ENCODE results near the gene KCNQ1.

Gene KCNQ1

GRCh38 chr11:2883979-2884815 is 439.4 kb downstream of the KCNQ1 start:
- H3K4me1 ChIP-seq (ENCODE audit: insufficient read depth, low read length, poor library complexity, severe bottlenecking): peaks cover 47% of the 10 kb centered on the region
- H3K4me3 ChIP-seq (ENCODE audit: low read length, poor library complexity, severe bottlenecking): no peak overlapping the region
- no peak overlapping the region for H2AFZ ChIP-seq (ENCODE audit: low read length)
- no peak overlapping the region for H3K9ac ChIP-seq (ENCODE audit: low read depth, low read length, poor library complexity, severe bottlenecking)
- H3K9me2 ChIP-seq (replicated peaks; ENCODE audit: low read depth, low read length): no peaks in the 10 kb centered on the region
- no peak overlapping the region for H3K4me2 ChIP-seq (ENCODE audit: low read depth, low read length, poor library complexity, severe bottlenecking)
- H3F3A ChIP-seq (ENCODE audit: low read depth): no peaks in the 10 kb centered on the region
- no peaks in the 10 kb centered on the region for H3K9me3 ChIP-seq (ENCODE audit: insufficient read depth, low read depth, low read length)
- no peaks in the 10 kb centered on the region for H3K27me3 ChIP-seq (ENCODE audit: insufficient read depth, low read length, poor library complexity, severe bottlenecking)
- H4K20me1 ChIP-seq (ENCODE audit: insufficient read depth, low read length, poor library complexity, severe bottlenecking): no peaks in the 10 kb centered on the region
- no peaks in the 10 kb centered on the region for H3K79me2 ChIP-seq (ENCODE audit: insufficient read depth, low read length)
- H3K36me3 ChIP-seq (ENCODE audit: insufficient read depth, low read length): no peaks in the 10 kb centered on the region
- no peak for TF ChIP-seq EZH2phosphoT487 (IDR thresholded peaks at IDR 0.05; ENCODE audit: borderline replicate concordance)
- no peak for TF ChIP-seq CTCF (conservative IDR thresholded peaks at IDR 0.05; ENCODE audit: low read length)

GRCh38 chr11:2885017-2885677 is 440.3 kb downstream of the KCNQ1 start:
- Histone ChIP-seq H3K36me3 (ENCODE audit: insufficient read depth, low read length) (no peaks in the 10 kb centered on the region), H4K20me1 (ENCODE audit: insufficient read depth, low read length, poor library complexity, severe bottlenecking) (no peaks in the 10 kb centered on the region), H3K9ac (ENCODE audit: low read depth, low read length, poor library complexity, severe bottlenecking) (no peak overlapping the region), H3K4me2 (ENCODE audit: low read depth, low read length, poor library complexity, severe bottlenecking) (no peak overlapping the region), H3K9me3 (ENCODE audit: insufficient read depth, low read depth, low read length) (no peaks in the 10 kb centered on the region), H2AFZ (ENCODE audit: low read length) (no peak overlapping the region), H3F3A (ENCODE audit: low read depth) (no peaks in the 10 kb centered on the region), H3K79me2 (ENCODE audit: insufficient read depth, low read length) (no peaks in the 10 kb centered on the region), H3K9me2 (replicated peaks; ENCODE audit: low read depth, low read length) (no peaks in the 10 kb centered on the region), H3K4me1 (ENCODE audit: insufficient read depth, low read length, poor library complexity, severe bottlenecking) (peaks cover 47% of the 10 kb centered on the region), H3K27me3 (ENCODE audit: insufficient read depth, low read length, poor library complexity, severe bottlenecking) (no peaks in the 10 kb centered on the region), H3K4me3 (ENCODE audit: low read length, poor library complexity, severe bottlenecking) (no peak overlapping the region)
- TF ChIP-seq CTCF (conservative IDR thresholded peaks at IDR 0.05; ENCODE audit: low read length) (no peak), EZH2phosphoT487 (IDR thresholded peaks at IDR 0.05; ENCODE audit: borderline replicate concordance) (no peak)

- H3F3A ChIP-seq (ENCODE audit: low read depth): no peaks in the 10 kb centered on the region
- no peaks in the 10 kb centered on the region for H4K20me1 ChIP-seq (ENCODE audit: insufficient read depth, low read length, poor library complexity, severe bottlenecking)
- no peaks in the 10 kb centered on the region for H3K79me2 ChIP-seq (ENCODE audit: insufficient read depth, low read length)
- H3K27me3 ChIP-seq (ENCODE audit: insufficient read depth, low read length, poor library complexity, severe bottlenecking): no peaks in the 10 kb centered on the region
- TF ChIP-seq CTCF (conservative IDR thresholded peaks at IDR 0.05; ENCODE audit: low read length): no peak
- no peak for TF ChIP-seq EZH2phosphoT487 (IDR thresholded peaks at IDR 0.05; ENCODE audit: borderline replicate concordance)
- H2AFZ ChIP-seq (ENCODE audit: low read length): no peak within 1 kb of the TSS
- H3K9me2 ChIP-seq (replicated peaks; ENCODE audit: low read depth, low read length): no peaks in the 10 kb centered on the region
- no peak within 1 kb of the TSS for H3K9ac ChIP-seq (ENCODE audit: low read depth, low read length, poor library complexity, severe bottlenecking)
- no peaks in the 10 kb centered on the region for H3K9me3 ChIP-seq (ENCODE audit: insufficient read depth, low read depth, low read length)
- peaks cover 47% of the 10 kb centered on the region for H3K4me1 ChIP-seq (ENCODE audit: insufficient read depth, low read length, poor library complexity, severe bottlenecking)
- no peak within 1 kb of the TSS for H3K4me2 ChIP-seq (ENCODE audit: low read depth, low read length, poor library complexity, severe bottlenecking)
- no peaks in the 10 kb centered on the region for H3K36me3 ChIP-seq (ENCODE audit: insufficient read depth, low read length)
- no peak within 1 kb of the TSS for H3K4me3 ChIP-seq (ENCODE audit: low read length, poor library complexity, severe bottlenecking)
Measured at GRCh38 chr11:2885678-2886081, 440.9 kb downstream of the KCNQ1 start, which contains the start of gene CDKN1C. CDKN1C (minus strand) TSS chr11:2885775; CDS start chr11:2885456, 319 bp downstream.

Measured in Loucy (cell line).